ENCODE measurements around the gene MARVELD1.

The MARVELD1 gene

GRCh38 chr10:97718178-97718577, 4.6 kb downstream of the MARVELD1 start:
- no peak for TF ChIP-seq CTCF (IDR thresholded peaks at IDR 0.05; ENCODE audit: extremely low read depth, missing control alignments)
- no peak for DNase-seq (ENCODE audit: low spot score)

- no peak for TF ChIP-seq CTCF (IDR thresholded peaks at IDR 0.05; ENCODE audit: extremely low read depth, missing control alignments)
- no peak for DNase-seq (ENCODE audit: low spot score)
Measured at GRCh38 chr10:97718659-97719142, 5.2 kb downstream of the MARVELD1 start.

- no peak for DNase-seq (ENCODE audit: low spot score)
- TF ChIP-seq CTCF (IDR thresholded peaks at IDR 0.05; ENCODE audit: extremely low read depth, missing control alignments) = no peak
Measured at GRCh38 chr10:97719602-97720001, 6.1 kb downstream of the MARVELD1 start.

GRCh38 chr10:97721871-97722780, 8.6 kb downstream of the MARVELD1 start:
- TF ChIP-seq CTCF (IDR thresholded peaks at IDR 0.05; ENCODE audit: extremely low read depth, missing control alignments) = no peak
- DNase-seq (ENCODE audit: low spot score) = no peak

GRCh38 chr10:97723001-97723400, 9.5 kb downstream of the MARVELD1 start:
- DNase-seq (ENCODE audit: low spot score) = no peak
- no peak for TF ChIP-seq CTCF (IDR thresholded peaks at IDR 0.05; ENCODE audit: extremely low read depth, missing control alignments)

GRCh38 chr10:97724341-97724941, 10.9 kb downstream of the MARVELD1 start:
- no peak for TF ChIP-seq CTCF (IDR thresholded peaks at IDR 0.05; ENCODE audit: extremely low read depth, missing control alignments)

GRCh38 chr10:97726636-97727178, 13.2 kb downstream of the MARVELD1 start:
- DNase-seq (ENCODE audit: low spot score) = no peak
- no peak for TF ChIP-seq CTCF (IDR thresholded peaks at IDR 0.05; ENCODE audit: extremely low read depth, missing control alignments)

More at GRCh38 chr10:97724341-97724941, 10.9 kb downstream of the MARVELD1 start:
- DNase-seq (ENCODE audit: low spot score) = no peak

Measured in GM20000 (cell line).